Liver (tissue), 9 donors: Measurements from ENCODE around the gene SP1. TPM values are rescaled to one million over a fixed set of nuclear protein-coding genes. Genes with fewer than 3 reads are reported as not detected.

Source experiments
- DNase-seq: peaks from one replicate; pipeline ENCODE4 v3.0.0-alpha.2; 2017; ENCODE audit warnings: low spot score
- H3K27ac ChIP-seq, 2 donors: one replicate each; pipeline ENCODE4 v1.7.0; 2013; ENCODE audit warnings: inconsistent platforms in 2 of 2, low read length in 2 of 2, control low read depth in 1 of 2, low read depth in 1 of 2, mild to moderate bottlenecking in 1 of 2
- H3K27me3 ChIP-seq, 4 donors: one replicate each; pipeline versions ENCODE4 v1.6.1 to v1.7.0; 2013; ENCODE audit warnings: low read length in 3 of 4, inconsistent platforms in 1 of 4, mild to moderate bottlenecking in 1 of 4, moderate library complexity in 1 of 4; ENCODE audit not compliant: control insufficient read depth in 4 of 4, insufficient read depth in 4 of 4
- H3K36me3 ChIP-seq, 4 donors: one replicate each; pipeline versions ENCODE4 v1.6.1 to v1.7.0; 2013; ENCODE audit warnings: low read length in 3 of 4, mild to moderate bottlenecking in 3 of 4, low read depth in 1 of 4, moderate library complexity in 1 of 4; ENCODE audit not compliant: control insufficient read depth in 4 of 4, insufficient read depth in 3 of 4
- H3K4me1 ChIP-seq, 4 donors: one replicate each; pipeline versions ENCODE4 v1.6.1 to v1.7.0; 2013; ENCODE audit warnings: low read length in 3 of 4, mild to moderate bottlenecking in 3 of 4, moderate library complexity in 1 of 4; ENCODE audit not compliant: control insufficient read depth in 4 of 4, insufficient read depth in 4 of 4
- H3K4me3 ChIP-seq, 3 donors: one replicate each; pipeline versions ENCODE4 v1.6.1 to v1.7.0; 2013; ENCODE audit warnings: low read length in 3 of 3, control low read depth in 1 of 3, low read depth in 1 of 3, mild to moderate bottlenecking in 1 of 3
- H3K9ac ChIP-seq, 2 donors: one replicate each; pipeline ENCODE4 v1.7.0; 2013; ENCODE audit warnings: low read length in 2 of 2, mild to moderate bottlenecking in 2 of 2, moderate library complexity in 2 of 2, control low read depth in 1 of 2, low read depth in 1 of 2
- H3K9me3 ChIP-seq, 4 donors: one replicate each; pipeline versions ENCODE4 v1.6.1 to v1.7.0; 2013; ENCODE audit warnings: low read length in 3 of 4; ENCODE audit not compliant: control insufficient read depth in 4 of 4
- EGR1 ChIP-seq, 2 donors: IDR thresholded peaks; 2 replicates each; pipeline ENCODE4 v1.6.1; 2016 to 2018; ENCODE audit warnings: antibody characterized with exemption in 2 of 2, low read depth in 2 of 2
- GABPA ChIP-seq, 2 donors: IDR thresholded peaks in 1 of 2; conservative IDR thresholded peaks in 1 of 2; 2 replicates each; pipeline ENCODE4 v1.6.1; 2016; ENCODE audit warnings: antibody characterized with exemption in 2 of 2, mild to moderate bottlenecking in 1 of 2, moderate library complexity in 1 of 2
- HNF4A ChIP-seq, 2 donors: conservative IDR thresholded peaks; 2 replicates each; pipeline ENCODE4 v1.6.1; 2016; ENCODE audit warnings: antibody characterized with exemption in 2 of 2, mild to moderate bottlenecking in 2 of 2
- HNF4G ChIP-seq: IDR thresholded peaks from 2 replicates; pipeline ENCODE4 v1.6.1; 2016; ENCODE audit warnings: antibody characterized with exemption
- MAX ChIP-seq: IDR thresholded peaks from 2 replicates; pipeline ENCODE4 v1.6.1; 2016; ENCODE audit warnings: antibody characterized with exemption
- NR2F2 ChIP-seq: IDR thresholded peaks from 2 replicates; pipeline ENCODE4 v1.6.1; 2016; ENCODE audit warnings: antibody characterized with exemption
- RAD21 ChIP-seq, 2 donors: IDR thresholded peaks; 2 replicates each; pipeline ENCODE4 v1.6.1; 2016; ENCODE audit warnings: antibody characterized with exemption in 2 of 2, mild to moderate bottlenecking in 2 of 2
- RXRA ChIP-seq, 2 donors: IDR thresholded peaks; 2 replicates each; pipeline ENCODE4 v1.6.1; 2017 to 2018; ENCODE audit warnings: antibody characterized with exemption in 2 of 2, mild to moderate bottlenecking in 1 of 2
- WGBS: extraction: QIAGEN DNeasy Blood & Tissue Kit; methylation state at CpG from one replicate; pipeline ENCODE4 v1.1.7; 2013; 5-methylcytosine and 5-hydroxymethylcytosine counted together
- polyA plus RNA-seq, 2 donors: library from polyadenylated mRNA; stranded (reverse) in 1 of 2; unstranded in 1 of 2; fragments of 200-250 nt in 1 of 2; fragments of >200 nt in 1 of 2; fragmentation: Nextera tagmentation in 1 of 2; extraction: Ambion mirVana in 1 of 2; gene quantifications; one replicate each; pipeline versions ENCODE4 v1.2.1 to v1.2.3, GENCODE V29; 2013 to 2015
- total RNA-seq, 2 donors: library from RNA; depleted of rRNA; stranded (reverse); fragments of >200 nt; gene quantifications; one replicate each; pipeline ENCODE4 v1.2.3, GENCODE V29; 2014
- TF ChIP-seq, protein P1 (sequence below): IDR thresholded peaks from 2 replicates; pipeline ENCODE4 v1.6.1; 2016; ENCODE audit warnings: antibody characterized with exemption
- TF ChIP-seq, protein P2 (sequence below): IDR thresholded peaks from 2 replicates; pipeline ENCODE4 v1.6.1; 2016; ENCODE audit warnings: antibody characterized with exemption, mild to moderate bottlenecking
- donor health status: healthy.
- donor health status: healthy.
- donor health status: healthy.
- donor health status: healthy.
- donor health status: healthy.

The SP1 gene
- total and polyA plus RNA-seq, 4 donors = 3.8 to 36.5 (median 18.2) TPM

- TF ChIP-seq, protein P1, sequence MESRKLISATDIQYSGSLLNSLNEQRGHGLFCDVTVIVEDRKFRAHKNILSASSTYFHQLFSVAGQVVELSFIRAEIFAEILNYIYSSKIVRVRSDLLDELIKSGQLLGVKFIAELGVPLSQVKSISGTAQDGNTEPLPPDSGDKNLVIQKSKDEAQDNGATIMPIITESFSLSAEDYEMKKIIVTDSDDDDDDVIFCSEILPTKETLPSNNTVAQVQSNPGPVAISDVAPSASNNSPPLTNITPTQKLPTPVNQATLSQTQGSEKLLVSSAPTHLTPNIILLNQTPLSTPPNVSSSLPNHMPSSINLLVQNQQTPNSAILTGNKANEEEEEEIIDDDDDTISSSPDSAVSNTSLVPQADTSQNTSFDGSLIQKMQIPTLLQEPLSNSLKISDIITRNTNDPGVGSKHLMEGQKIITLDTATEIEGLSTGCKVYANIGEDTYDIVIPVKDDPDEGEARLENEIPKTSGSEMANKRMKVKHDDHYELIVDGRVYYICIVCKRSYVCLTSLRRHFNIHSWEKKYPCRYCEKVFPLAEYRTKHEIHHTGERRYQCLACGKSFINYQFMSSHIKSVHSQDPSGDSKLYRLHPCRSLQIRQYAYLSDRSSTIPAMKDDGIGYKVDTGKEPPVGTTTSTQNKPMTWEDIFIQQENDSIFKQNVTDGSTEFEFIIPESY = no peak
- TF ChIP-seq NR2F2 (no peak), RAD21 (IDR thresholded peaks at IDR 0.05) (no peak), RXRA (IDR thresholded peaks at IDR 0.05) (no peak)
These were observed 84.0 kb downstream of the SP1 start (continued) for GRCh38 chr12:53463802-53464560.

GRCh38 chr12:53464685-53465418 lies 84.9 kb downstream of the SP1 start:
- H3K4me3 ChIP-seq = no peak overlapping the region
- no peaks in the 10 kb centered on the region for H3K9me3 ChIP-seq
- no peak overlapping the region for H3K9ac ChIP-seq
- H3K27me3 ChIP-seq = no peaks in the 10 kb centered on the region
- H3K36me3 ChIP-seq = peaks cover 34 to 99% (median 95%) of the 10 kb centered on the region in 4 donors
- no peak for TF ChIP-seq GABPA (IDR thresholded peaks at IDR 0.05 in 1 of 2, conservative IDR thresholded peaks at IDR 0.05 in 1 of 2)
- TF ChIP-seq, protein P1 = no peak
- DNase-seq = no peak
- H3K4me1 ChIP-seq = peaks cover 0 to 6% (median 6%) of the 10 kb centered on the region in 4 donors
- no peak overlapping the region for H3K27ac ChIP-seq
- 95% methylated on average over 11 of the region's 11 CpGs for WGBS

GRCh38 chr12:53465679-53466078 lies 85.7 kb downstream of the SP1 start:
- H3K9me3 ChIP-seq = no peaks in the 10 kb centered on the region
- TF ChIP-seq, protein P2, sequence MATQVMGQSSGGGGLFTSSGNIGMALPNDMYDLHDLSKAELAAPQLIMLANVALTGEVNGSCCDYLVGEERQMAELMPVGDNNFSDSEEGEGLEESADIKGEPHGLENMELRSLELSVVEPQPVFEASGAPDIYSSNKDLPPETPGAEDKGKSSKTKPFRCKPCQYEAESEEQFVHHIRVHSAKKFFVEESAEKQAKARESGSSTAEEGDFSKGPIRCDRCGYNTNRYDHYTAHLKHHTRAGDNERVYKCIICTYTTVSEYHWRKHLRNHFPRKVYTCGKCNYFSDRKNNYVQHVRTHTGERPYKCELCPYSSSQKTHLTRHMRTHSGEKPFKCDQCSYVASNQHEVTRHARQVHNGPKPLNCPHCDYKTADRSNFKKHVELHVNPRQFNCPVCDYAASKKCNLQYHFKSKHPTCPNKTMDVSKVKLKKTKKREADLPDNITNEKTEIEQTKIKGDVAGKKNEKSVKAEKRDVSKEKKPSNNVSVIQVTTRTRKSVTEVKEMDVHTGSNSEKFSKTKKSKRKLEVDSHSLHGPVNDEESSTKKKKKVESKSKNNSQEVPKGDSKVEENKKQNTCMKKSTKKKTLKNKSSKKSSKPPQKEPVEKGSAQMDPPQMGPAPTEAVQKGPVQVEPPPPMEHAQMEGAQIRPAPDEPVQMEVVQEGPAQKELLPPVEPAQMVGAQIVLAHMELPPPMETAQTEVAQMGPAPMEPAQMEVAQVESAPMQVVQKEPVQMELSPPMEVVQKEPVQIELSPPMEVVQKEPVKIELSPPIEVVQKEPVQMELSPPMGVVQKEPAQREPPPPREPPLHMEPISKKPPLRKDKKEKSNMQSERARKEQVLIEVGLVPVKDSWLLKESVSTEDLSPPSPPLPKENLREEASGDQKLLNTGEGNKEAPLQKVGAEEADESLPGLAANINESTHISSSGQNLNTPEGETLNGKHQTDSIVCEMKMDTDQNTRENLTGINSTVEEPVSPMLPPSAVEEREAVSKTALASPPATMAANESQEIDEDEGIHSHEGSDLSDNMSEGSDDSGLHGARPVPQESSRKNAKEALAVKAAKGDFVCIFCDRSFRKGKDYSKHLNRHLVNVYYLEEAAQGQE = no peak
- TF ChIP-seq MAX (no peak), EGR1 (IDR thresholded peaks at IDR 0.05; ENCODE audit: low read depth in 2 of 2) (no peak), HNF4A (conservative IDR thresholded peaks at IDR 0.05) (no peak), HNF4G (no peak), RXRA (IDR thresholded peaks at IDR 0.05) (no peak)
- peaks cover 0 to 6% (median 6%) of the 10 kb centered on the region in 4 donors for H3K4me1 ChIP-seq
- H3K4me3 ChIP-seq = no peak overlapping the region
- DNase-seq = no peak
- WGBS = 72% methylated on average over 2 of the region's 2 CpGs
- no peaks in the 10 kb centered on the region for H3K27me3 ChIP-seq
- peaks cover 27 to 99% (median 93%) of the 10 kb centered on the region in 4 donors for H3K36me3 ChIP-seq
- no peak overlapping the region for H3K9ac ChIP-seq
- H3K27ac ChIP-seq = no peak overlapping the region

Other genes starting within 250 kb of the SP1 start
- gene ZNF740, start 199.5 kb upstream of the SP1 start, total RNA-seq = 10 to 100 TPM in 1 of 2 donors, 1 to 10 TPM in 1; 8.4 to 14.4 TPM
- gene ZNF740, start 199.5 kb upstream of the SP1 start, polyA plus RNA-seq = 1 to 10 TPM; 1.4 to 4.3 TPM
- gene CSAD, start 199.3 kb upstream of the SP1 start, total RNA-seq = 10 to 100 TPM in 1 of 2 donors, 1 to 10 TPM in 1; 4.4 to 37.1 TPM
- gene CSAD, start 199.3 kb upstream of the SP1 start, polyA plus RNA-seq = 10 to 100 TPM; 33.1 to 41.5 TPM
- 1 to 10 TPM; 1.7 to 1.8 TPM for gene ITGB7, start 172.9 kb upstream of the SP1 start, total RNA-seq
- 1 to 10 TPM; 2.4 TPM for gene ITGB7, start 172.9 kb upstream of the SP1 start, polyA plus RNA-seq
- gene RARG, start 148.0 kb upstream of the SP1 start, total RNA-seq = 1 to 10 TPM; 2.7 to 3.1 TPM
- 1 to 10 TPM; 1.7 to 2.7 TPM for gene RARG, start 148.0 kb upstream of the SP1 start, polyA plus RNA-seq
- 10 to 100 TPM in 1 of 2 donors, 1 to 10 TPM in 1; 3.4 to 19.3 TPM for gene ESPL1, start 111.9 kb upstream of the SP1 start, total RNA-seq
- gene ESPL1, start 111.9 kb upstream of the SP1 start, polyA plus RNA-seq = 1 to 10 TPM; 2.8 to 3.9 TPM
- gene PFDN5, start 84.6 kb upstream of the SP1 start, total RNA-seq = 100 to 1,000 TPM; 118 to 176 TPM
- 100 to 1,000 TPM; 237 to 245 TPM for gene PFDN5, start 84.6 kb upstream of the SP1 start, polyA plus RNA-seq
- 10 to 100 TPM; 15.0 to 18.8 TPM for gene MYG1, start 80.5 kb upstream of the SP1 start, total RNA-seq
- 10 to 100 TPM; 19.8 to 28.0 TPM for gene MYG1, start 80.5 kb upstream of the SP1 start, polyA plus RNA-seq
- 10 to 100 TPM; 25.4 to 37.0 TPM for gene AAAS, start 58.6 kb upstream of the SP1 start, total RNA-seq
- gene AAAS, start 58.6 kb upstream of the SP1 start, polyA plus RNA-seq = 10 to 100 TPM; 17.3 to 18.8 TPM
- not detected for gene SP7, start 43.8 kb upstream of the SP1 start, total RNA-seq
- not detected for gene SP7, start 43.8 kb upstream of the SP1 start, polyA plus RNA-seq
- under 1 TPM; 0.67 to 0.89 TPM for gene AMHR2, start 43.7 kb downstream of the SP1 start, total RNA-seq
- 1 to 10 TPM in 1 of 2 donors, under 1 TPM in 1; 0.96 to 1.3 TPM for gene AMHR2, start 43.7 kb downstream of the SP1 start, polyA plus RNA-seq
- 10 to 100 TPM; 18.2 to 21.3 TPM for gene PRR13, start 61.6 kb downstream of the SP1 start, total RNA-seq
- 100 to 1,000 TPM; 101 to 107 TPM for gene PRR13, start 61.6 kb downstream of the SP1 start, polyA plus RNA-seq
- 100 to 1,000 TPM; 224 to 377 TPM for gene PCBP2, start 71.9 kb downstream of the SP1 start, total RNA-seq
- gene PCBP2, start 71.9 kb downstream of the SP1 start, polyA plus RNA-seq = 100 to 1,000 TPM; 130 to 222 TPM
- gene MAP3K12, start 119.3 kb downstream of the SP1 start, total RNA-seq = 1 to 10 TPM; 1.5 to 2.4 TPM
- 1 to 10 TPM in 1 of 2 donors, under 1 TPM in 1; 0.53 to 1.4 TPM for gene MAP3K12, start 119.3 kb downstream of the SP1 start, polyA plus RNA-seq
- gene TARBP2, start 121.1 kb downstream of the SP1 start, total RNA-seq = 10 to 100 TPM; 18.7 to 22.0 TPM
- 10 to 100 TPM; 15.7 to 18.1 TPM for gene TARBP2, start 121.1 kb downstream of the SP1 start, polyA plus RNA-seq
- not detected for gene NPFF, start 127.3 kb downstream of the SP1 start, total RNA-seq
- not detected for gene NPFF, start 127.3 kb downstream of the SP1 start, polyA plus RNA-seq
- 10 to 100 TPM in 1 of 2 donors, 1 to 10 TPM in 1; 5.3 to 14.5 TPM for gene ATF7, start 246.2 kb downstream of the SP1 start, total RNA-seq
- 10 to 100 TPM in 1 of 2 donors, 1 to 10 TPM in 1; 5.6 to 14.1 TPM for gene ATF7, start 246.2 kb downstream of the SP1 start, polyA plus RNA-seq